Endodermal cell (in vitro differentiated cells): ENCODE data around the gene UGT1A7. TPM values are rescaled to one million over a fixed set of nuclear protein-coding genes. Genes with fewer than 3 reads are reported as not detected.

Experiments used
- DNase-seq: peaks from one replicate; pipeline ENCODE4 v3.0.0-alpha.2; 2017
- H3K27ac ChIP-seq: 2 replicates; pipeline ENCODE4 v1.5.1; 2013; ENCODE audit warnings: mild to moderate bottlenecking, low read depth, low read length, moderate library complexity
- H3K27me3 ChIP-seq: 2 replicates; pipeline ENCODE4 v1.6.1; 2013; ENCODE audit warnings: mild to moderate bottlenecking, low read length, moderate library complexity; ENCODE audit not compliant: insufficient read depth, control insufficient read depth, poor library complexity, severe bottlenecking
- H3K36me3 ChIP-seq: 2 replicates; pipeline ENCODE4 v1.7.0; 2013; ENCODE audit warnings: mild to moderate bottlenecking, low read length, moderate library complexity; ENCODE audit not compliant: control insufficient read depth, insufficient read depth
- H3K4me1 ChIP-seq: one replicate; pipeline ENCODE4 v1.7.0; 2013; ENCODE audit warnings: low read length; ENCODE audit not compliant: control insufficient read depth, insufficient read depth
- H3K4me3 ChIP-seq: 2 replicates; pipeline ENCODE4 v1.5.1; 2013; ENCODE audit warnings: mild to moderate bottlenecking, low read length, moderate library complexity
- H3K9ac ChIP-seq: 2 replicates; pipeline ENCODE4 v1.6.1; 2013; ENCODE audit warnings: mild to moderate bottlenecking, low read length, moderate library complexity; ENCODE audit not compliant: poor library complexity, severe bottlenecking; ENCODE audit errors: extremely low read depth
- H3K9me3 ChIP-seq: 2 replicates; pipeline ENCODE4 v1.6.1; 2013; ENCODE audit warnings: mild to moderate bottlenecking, low read length, moderate library complexity; ENCODE audit not compliant: control insufficient read depth
- H3K27ac Mint-ChIP-seq: 2 replicates; pipeline ENCODE4 v1.8.0; 2020; ENCODE audit warnings: mixed read lengths
- H3K27me3 Mint-ChIP-seq: 2 replicates; pipeline ENCODE4 v1.8.0; 2021; ENCODE audit warnings: mild to moderate bottlenecking, mixed read lengths; ENCODE audit not compliant: insufficient read depth
- H3K36me3 Mint-ChIP-seq: 2 replicates; pipeline ENCODE4 v1.8.0; 2020; ENCODE audit warnings: low read depth, mixed read lengths
- H3K4me1 Mint-ChIP-seq: 2 replicates; pipeline ENCODE4 v1.8.0; 2020; ENCODE audit warnings: mixed read lengths
- H3K4me3 Mint-ChIP-seq: 2 replicates; pipeline ENCODE4 v1.8.0; 2020; ENCODE audit warnings: mild to moderate bottlenecking, moderate library complexity, mixed read lengths
- H3K9me3 Mint-ChIP-seq: 2 replicates; pipeline ENCODE4 v1.8.0; 2020; ENCODE audit warnings: mild to moderate bottlenecking, mixed read lengths
- WGBS, 2 experiments: methylation state at CpG; one replicate each; pipeline versions ENCODE4 v1.1.5 to v1.1.7; 2013; ENCODE audit warnings: missing lambda C conversion rate in 2 of 2, mixed read lengths in 1 of 2; ENCODE audit not compliant: insufficient coverage in 1 of 2, insufficient read length in 1 of 2; 5-methylcytosine and 5-hydroxymethylcytosine counted together
- total RNA-seq, 2 donors: library from RNA; stranded (reverse); fragmentation: NEBNext Ultra II Directional in 1 of 2; extraction: Animal tissue kit (Norgen Biotek cat#: 25700) in 1 of 2; gene quantifications; 2 replicates in 1 of 2; 3 replicates in 1 of 2; pipeline ENCODE4 v1.2.1, GENCODE V29; 2021
- TF ChIP-seq, protein P1 (sequence below): fragments of 200-600 bp; sonication (generic); conservative IDR thresholded peaks from 2 replicates; pipeline ENCODE4 v1.5.0; 2021; ENCODE audit warnings: antibody characterized with exemption, mild to moderate bottlenecking

UGT1A7 gene
- total RNA-seq, 2 donors from 2014 or later, result not detected

DNA sequence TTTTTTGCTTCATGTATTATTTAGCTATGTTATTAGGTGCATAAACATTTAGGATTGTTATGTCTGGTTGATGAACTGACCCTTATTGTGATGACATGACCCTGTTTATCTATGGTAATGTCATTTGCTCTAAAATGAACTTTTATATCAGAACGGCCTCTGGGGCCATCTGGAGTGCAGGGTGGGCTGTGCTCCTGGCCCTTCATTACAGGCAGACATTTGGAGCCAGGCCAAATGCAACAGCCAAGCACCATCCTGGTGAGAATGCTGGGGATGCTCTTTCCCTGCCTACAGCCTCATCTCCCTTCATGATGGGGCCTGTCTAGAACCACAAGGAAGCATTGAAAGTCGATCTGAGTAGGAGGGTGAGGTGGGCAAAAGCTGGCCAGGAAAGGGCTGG, 134.6 kb downstream of the UGT1A7 start:
- Mint-ChIP-seq H3K4me3 (no peak overlapping the region), H3K36me3 (no peaks in the 10 kb centered on the region), H3K9me3 (no peaks in the 10 kb centered on the region), H3K27ac (no peak overlapping the region), H3K4me1 (no peaks in the 10 kb centered on the region), H3K27me3 (peaks cover under 1% of the 10 kb centered on the region)
- WGBS, 2 experiments, result 92 to 93% methylated on average over 2 of the region's 2 CpGs
- TF ChIP-seq, protein P1, sequence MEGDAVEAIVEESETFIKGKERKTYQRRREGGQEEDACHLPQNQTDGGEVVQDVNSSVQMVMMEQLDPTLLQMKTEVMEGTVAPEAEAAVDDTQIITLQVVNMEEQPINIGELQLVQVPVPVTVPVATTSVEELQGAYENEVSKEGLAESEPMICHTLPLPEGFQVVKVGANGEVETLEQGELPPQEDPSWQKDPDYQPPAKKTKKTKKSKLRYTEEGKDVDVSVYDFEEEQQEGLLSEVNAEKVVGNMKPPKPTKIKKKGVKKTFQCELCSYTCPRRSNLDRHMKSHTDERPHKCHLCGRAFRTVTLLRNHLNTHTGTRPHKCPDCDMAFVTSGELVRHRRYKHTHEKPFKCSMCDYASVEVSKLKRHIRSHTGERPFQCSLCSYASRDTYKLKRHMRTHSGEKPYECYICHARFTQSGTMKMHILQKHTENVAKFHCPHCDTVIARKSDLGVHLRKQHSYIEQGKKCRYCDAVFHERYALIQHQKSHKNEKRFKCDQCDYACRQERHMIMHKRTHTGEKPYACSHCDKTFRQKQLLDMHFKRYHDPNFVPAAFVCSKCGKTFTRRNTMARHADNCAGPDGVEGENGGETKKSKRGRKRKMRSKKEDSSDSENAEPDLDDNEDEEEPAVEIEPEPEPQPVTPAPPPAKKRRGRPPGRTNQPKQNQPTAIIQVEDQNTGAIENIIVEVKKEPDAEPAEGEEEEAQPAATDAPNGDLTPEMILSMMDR, result no peak
- no peak overlapping the region for H3K27ac ChIP-seq
- no peaks in the 10 kb centered on the region for H3K9me3 ChIP-seq
- H3K27me3 ChIP-seq, result no peaks in the 10 kb centered on the region
- H3K36me3 ChIP-seq, result no peaks in the 10 kb centered on the region
- no peaks in the 10 kb centered on the region for H3K4me1 ChIP-seq
- DNase-seq, result peak; percentile 6
- no peak overlapping the region for H3K4me3 ChIP-seq
- H3K9ac ChIP-seq, result no peak overlapping the region

DNA sequence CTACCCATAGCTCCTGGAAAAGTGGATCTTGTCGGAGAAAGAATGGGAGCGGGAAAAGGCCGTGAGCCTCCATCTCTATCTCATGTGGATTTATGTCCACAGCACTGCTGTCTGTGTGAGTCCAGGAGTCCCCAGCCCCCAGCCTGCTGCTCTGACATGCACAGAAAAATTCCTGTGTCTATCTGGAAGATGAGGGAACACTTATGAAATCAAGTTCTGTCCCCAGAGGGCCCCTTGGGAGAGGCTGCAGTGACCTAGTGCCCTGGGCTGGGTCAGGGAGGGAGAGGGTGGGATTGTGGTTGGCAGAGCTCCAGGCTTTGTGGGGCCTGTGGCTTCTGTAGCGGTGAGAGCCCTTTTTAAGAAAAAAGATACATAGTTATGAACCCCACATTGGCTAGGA, 135.1 kb downstream of the UGT1A7 start:
- Mint-ChIP-seq H3K36me3 (no peaks in the 10 kb centered on the region), H3K27me3 (no peaks in the 10 kb centered on the region), H3K4me3 (no peak overlapping the region), H3K4me1 (no peaks in the 10 kb centered on the region), H3K9me3 (no peaks in the 10 kb centered on the region), H3K27ac (no peak overlapping the region)
- Histone ChIP-seq H3K9ac (no peak overlapping the region), H3K27me3 (no peaks in the 10 kb centered on the region), H3K27ac (no peak overlapping the region), H3K4me3 (no peak overlapping the region), H3K9me3 (no peaks in the 10 kb centered on the region), H3K4me1 (no peaks in the 10 kb centered on the region), H3K36me3 (no peaks in the 10 kb centered on the region)
- peak; percentile 14 for DNase-seq
- WGBS, 2 experiments, result 98 to 100% methylated on average over 2 to 4 of the region's 4 CpGs
- TF ChIP-seq, protein P1, result no peak

DNA sequence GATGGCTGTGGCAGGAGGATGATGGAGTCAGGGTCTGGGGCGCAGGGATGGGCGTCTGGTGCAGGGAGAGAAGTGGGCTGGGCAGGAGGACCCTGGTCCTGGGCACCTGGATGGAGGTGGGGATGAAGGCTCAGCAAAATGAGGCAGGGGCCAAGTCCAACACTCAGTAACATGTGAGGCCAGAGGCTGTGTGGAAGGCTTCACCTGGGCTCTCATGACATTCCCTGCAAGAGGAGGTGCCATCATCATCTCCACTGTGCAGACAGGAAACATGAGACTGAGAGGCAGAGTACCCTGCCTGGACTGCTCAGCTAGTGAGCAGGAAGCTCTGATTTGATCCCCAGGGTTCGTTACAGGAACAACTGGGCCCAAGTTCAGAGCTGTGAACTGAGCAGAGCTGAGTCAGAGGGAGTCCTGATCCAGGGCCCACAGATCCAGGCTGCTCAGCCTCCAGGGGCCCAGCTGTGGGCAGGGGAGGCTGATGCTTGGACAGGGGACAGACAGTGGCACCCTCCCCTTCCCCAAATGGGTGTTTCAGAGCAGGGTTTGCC, 135.7 kb downstream of the UGT1A7 start:
- Histone ChIP-seq H3K4me3 (no peak overlapping the region), H3K9ac (no peak overlapping the region), H3K9me3 (no peaks in the 10 kb centered on the region), H3K27ac (no peak overlapping the region), H3K4me1 (no peaks in the 10 kb centered on the region), H3K36me3 (no peaks in the 10 kb centered on the region), H3K27me3 (no peaks in the 10 kb centered on the region)
- TF ChIP-seq, protein P1, result no peak
- no peaks in the 10 kb centered on the region for H3K36me3 Mint-ChIP-seq
- DNase-seq, result peak; percentile 17
- no peak overlapping the region for H3K27ac Mint-ChIP-seq
- no peaks in the 10 kb centered on the region for H3K27me3 Mint-ChIP-seq
- 86 to 93% methylated on average over 3 of the region's 3 CpGs for WGBS, 2 experiments
- H3K9me3 Mint-ChIP-seq, result no peaks in the 10 kb centered on the region
- no peak overlapping the region for H3K4me3 Mint-ChIP-seq
- H3K4me1 Mint-ChIP-seq, result no peaks in the 10 kb centered on the region
